ENCODE results near the gene WHAMM.

Gene WHAMM

DNA sequence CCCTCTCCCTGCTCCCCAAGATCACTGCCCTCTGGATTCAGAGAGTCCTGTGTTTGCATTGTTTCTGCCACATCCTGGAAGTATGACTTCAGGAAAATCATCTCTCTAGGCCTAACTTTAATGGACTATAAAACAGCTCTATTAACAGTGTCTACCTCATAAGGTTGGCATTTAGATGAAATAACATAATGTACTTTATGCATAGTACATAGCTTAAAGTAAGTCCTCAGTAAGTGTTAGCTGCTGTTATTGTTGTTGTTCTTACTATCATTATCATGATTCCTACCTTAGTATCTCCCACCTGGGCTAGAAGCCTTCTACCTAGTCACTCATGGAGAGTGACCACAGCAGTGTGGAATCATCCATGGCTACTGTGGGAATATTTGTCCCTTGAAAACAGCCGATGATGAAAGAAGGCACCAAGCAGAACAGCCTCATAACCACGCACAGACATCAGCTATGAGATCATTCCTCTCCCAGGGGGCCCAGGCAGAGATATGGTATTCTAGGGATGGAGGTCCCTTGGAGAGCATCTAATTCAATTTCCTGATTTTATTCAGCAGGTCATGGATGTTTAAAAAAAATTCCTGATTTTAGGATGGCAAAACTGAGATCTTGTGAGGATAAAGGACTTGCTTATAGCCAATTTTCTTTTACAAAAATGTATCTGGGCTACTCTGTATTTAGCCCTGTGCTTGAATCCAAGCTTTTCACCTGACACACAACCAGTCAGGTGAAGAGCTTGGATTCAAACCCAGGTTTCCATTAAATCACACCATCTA is 5.4 kb upstream of the WHAMM start (continued):
- TF ChIP-seq, protein P1, sequence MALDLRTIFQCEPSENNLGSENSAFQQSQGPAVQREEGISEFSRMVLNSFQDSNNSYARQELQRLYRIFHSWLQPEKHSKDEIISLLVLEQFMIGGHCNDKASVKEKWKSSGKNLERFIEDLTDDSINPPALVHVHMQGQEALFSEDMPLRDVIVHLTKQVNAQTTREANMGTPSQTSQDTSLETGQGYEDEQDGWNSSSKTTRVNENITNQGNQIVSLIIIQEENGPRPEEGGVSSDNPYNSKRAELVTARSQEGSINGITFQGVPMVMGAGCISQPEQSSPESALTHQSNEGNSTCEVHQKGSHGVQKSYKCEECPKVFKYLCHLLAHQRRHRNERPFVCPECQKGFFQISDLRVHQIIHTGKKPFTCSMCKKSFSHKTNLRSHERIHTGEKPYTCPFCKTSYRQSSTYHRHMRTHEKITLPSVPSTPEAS (tag by site-specific recombination; IDR thresholded peaks at IDR 0.05), result 0 out of 2 replicates have a peak, but pooled peaks have one; percentile 21
- TF ChIP-seq ZBTB48 (tag by site-specific recombination; IDR thresholded peaks at IDR 0.05) (peak; percentile 75), REPIN1 (tag by site-specific recombination; IDR thresholded peaks at IDR 0.05; ENCODE audit: low read depth) (no peak), ZNF292 (tag by site-specific recombination; IDR thresholded peaks at IDR 0.05; ENCODE audit: borderline replicate concordance, low read depth) (no peak), ZNF24 (tag by site-specific recombination; IDR thresholded peaks at IDR 0.05) (peak; percentile 41; the same call in 1 of the 2 replicates), ZNF629 (tag by site-specific recombination; IDR thresholded peaks at IDR 0.05) (peak; percentile 93), ZNF529 (tag by site-specific recombination; IDR thresholded peaks at IDR 0.05; ENCODE audit: insufficient replicate concordance) (no peak), ZBTB17 (tag by site-specific recombination; IDR thresholded peaks at IDR 0.05) (peak; percentile 64), ZNF48 (tag by site-specific recombination; IDR thresholded peaks at IDR 0.05) (no peak), ZNF335 (tag by site-specific recombination; conservative IDR thresholded peaks at IDR 0.05) (peak; percentile 95), SP3 (tag by site-specific recombination; IDR thresholded peaks at IDR 0.05) (no peak), OSR2 (tag by site-specific recombination; IDR thresholded peaks at IDR 0.05) (peak; percentile 61; the same call in 1 of the 2 replicates), ZFP37 (tag by site-specific recombination; IDR thresholded peaks at IDR 0.05) (no peak), ZBTB21 (tag by site-specific recombination; IDR thresholded peaks at IDR 0.05) (peak; percentile 89), ZNF664 (tag by site-specific recombination; IDR thresholded peaks at IDR 0.05) (peak; percentile 94), GLIS2 (tag by site-specific recombination; IDR thresholded peaks at IDR 0.05) (no peak), KLF8 (tag by site-specific recombination; IDR thresholded peaks at IDR 0.05) (0 out of 2 replicates have a peak, but pooled peaks have one; percentile 38), ZEB2 (tag by site-specific recombination; IDR thresholded peaks at IDR 0.05) (peak; percentile 86), ZNF660 (tag by site-specific recombination; IDR thresholded peaks at IDR 0.05) (peak; percentile 65), ZBTB20 (tag by site-specific recombination; IDR thresholded peaks at IDR 0.05) (0 out of 2 replicates have a peak, but pooled peaks have one; percentile 8), SP7 (tag by site-specific recombination; IDR thresholded peaks at IDR 0.05) (peak; percentile 25; the same call in 1 of the 2 replicates), TRIM28 (IDR thresholded peaks at IDR 0.05; ENCODE audit: borderline replicate concordance, low read length) (no peak)
- TF ChIP-seq, protein P2, sequence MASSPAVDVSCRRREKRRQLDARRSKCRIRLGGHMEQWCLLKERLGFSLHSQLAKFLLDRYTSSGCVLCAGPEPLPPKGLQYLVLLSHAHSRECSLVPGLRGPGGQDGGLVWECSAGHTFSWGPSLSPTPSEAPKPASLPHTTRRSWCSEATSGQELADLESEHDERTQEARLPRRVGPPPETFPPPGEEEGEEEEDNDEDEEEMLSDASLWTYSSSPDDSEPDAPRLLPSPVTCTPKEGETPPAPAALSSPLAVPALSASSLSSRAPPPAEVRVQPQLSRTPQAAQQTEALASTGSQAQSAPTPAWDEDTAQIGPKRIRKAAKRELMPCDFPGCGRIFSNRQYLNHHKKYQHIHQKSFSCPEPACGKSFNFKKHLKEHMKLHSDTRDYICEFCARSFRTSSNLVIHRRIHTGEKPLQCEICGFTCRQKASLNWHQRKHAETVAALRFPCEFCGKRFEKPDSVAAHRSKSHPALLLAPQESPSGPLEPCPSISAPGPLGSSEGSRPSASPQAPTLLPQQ (tag by site-specific recombination; IDR thresholded peaks at IDR 0.05), result peak; percentile 55
- TF ChIP-seq, protein P3, sequence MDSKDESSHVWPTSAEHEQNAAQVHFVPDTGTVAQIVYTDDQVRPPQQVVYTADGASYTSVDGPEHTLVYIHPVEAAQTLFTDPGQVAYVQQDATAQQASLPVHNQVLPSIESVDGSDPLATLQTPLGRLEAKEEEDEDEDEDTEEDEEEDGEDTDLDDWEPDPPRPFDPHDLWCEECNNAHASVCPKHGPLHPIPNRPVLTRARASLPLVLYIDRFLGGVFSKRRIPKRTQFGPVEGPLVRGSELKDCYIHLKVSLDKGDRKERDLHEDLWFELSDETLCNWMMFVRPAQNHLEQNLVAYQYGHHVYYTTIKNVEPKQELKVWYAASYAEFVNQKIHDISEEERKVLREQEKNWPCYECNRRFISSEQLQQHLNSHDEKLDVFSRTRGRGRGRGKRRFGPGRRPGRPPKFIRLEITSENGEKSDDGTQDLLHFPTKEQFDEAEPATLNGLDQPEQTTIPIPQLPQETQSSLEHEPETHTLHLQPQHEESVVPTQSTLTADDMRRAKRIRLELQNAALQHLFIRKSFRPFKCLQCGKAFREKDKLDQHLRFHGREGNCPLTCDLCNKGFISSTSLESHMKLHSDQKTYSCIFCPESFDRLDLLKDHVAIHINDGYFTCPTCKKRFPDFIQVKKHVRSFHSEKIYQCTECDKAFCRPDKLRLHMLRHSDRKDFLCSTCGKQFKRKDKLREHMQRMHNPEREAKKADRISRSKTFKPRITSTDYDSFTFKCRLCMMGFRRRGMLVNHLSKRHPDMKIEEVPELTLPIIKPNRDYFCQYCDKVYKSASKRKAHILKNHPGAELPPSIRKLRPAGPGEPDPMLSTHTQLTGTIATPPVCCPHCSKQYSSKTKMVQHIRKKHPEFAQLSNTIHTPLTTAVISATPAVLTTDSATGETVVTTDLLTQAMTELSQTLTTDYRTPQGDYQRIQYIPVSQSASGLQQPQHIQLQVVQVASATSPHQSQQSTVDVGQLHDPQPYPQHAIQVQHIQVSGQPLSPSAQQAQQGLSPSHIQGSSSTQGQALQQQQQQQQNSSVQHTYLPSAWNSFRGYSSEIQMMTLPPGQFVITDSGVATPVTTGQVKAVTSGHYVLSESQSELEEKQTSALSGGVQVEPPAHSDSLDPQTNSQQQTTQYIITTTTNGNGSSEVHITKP (tag by site-specific recombination; IDR thresholded peaks at IDR 0.05), result peak; percentile 64
- TF ChIP-seq, protein P4, sequence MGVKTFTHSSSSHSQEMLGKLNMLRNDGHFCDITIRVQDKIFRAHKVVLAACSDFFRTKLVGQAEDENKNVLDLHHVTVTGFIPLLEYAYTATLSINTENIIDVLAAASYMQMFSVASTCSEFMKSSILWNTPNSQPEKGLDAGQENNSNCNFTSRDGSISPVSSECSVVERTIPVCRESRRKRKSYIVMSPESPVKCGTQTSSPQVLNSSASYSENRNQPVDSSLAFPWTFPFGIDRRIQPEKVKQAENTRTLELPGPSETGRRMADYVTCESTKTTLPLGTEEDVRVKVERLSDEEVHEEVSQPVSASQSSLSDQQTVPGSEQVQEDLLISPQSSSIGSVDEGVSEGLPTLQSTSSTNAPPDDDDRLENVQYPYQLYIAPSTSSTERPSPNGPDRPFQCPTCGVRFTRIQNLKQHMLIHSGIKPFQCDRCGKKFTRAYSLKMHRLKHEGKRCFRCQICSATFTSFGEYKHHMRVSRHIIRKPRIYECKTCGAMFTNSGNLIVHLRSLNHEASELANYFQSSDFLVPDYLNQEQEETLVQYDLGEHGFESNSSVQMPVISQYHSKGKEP (tag by site-specific recombination; IDR thresholded peaks at IDR 0.05), result no peak
- TF ChIP-seq, protein P5, sequence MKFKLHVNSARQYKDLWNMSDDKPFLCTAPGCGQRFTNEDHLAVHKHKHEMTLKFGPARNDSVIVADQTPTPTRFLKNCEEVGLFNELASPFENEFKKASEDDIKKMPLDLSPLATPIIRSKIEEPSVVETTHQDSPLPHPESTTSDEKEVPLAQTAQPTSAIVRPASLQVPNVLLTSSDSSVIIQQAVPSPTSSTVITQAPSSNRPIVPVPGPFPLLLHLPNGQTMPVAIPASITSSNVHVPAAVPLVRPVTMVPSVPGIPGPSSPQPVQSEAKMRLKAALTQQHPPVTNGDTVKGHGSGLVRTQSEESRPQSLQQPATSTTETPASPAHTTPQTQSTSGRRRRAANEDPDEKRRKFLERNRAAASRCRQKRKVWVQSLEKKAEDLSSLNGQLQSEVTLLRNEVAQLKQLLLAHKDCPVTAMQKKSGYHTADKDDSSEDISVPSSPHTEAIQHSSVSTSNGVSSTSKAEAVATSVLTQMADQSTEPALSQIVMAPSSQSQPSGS (tag by site-specific recombination; IDR thresholded peaks at IDR 0.05; ENCODE audit: low read depth), result peak; percentile 46; the same call in 1 of the 2 replicates
- TF ChIP-seq, protein P6, sequence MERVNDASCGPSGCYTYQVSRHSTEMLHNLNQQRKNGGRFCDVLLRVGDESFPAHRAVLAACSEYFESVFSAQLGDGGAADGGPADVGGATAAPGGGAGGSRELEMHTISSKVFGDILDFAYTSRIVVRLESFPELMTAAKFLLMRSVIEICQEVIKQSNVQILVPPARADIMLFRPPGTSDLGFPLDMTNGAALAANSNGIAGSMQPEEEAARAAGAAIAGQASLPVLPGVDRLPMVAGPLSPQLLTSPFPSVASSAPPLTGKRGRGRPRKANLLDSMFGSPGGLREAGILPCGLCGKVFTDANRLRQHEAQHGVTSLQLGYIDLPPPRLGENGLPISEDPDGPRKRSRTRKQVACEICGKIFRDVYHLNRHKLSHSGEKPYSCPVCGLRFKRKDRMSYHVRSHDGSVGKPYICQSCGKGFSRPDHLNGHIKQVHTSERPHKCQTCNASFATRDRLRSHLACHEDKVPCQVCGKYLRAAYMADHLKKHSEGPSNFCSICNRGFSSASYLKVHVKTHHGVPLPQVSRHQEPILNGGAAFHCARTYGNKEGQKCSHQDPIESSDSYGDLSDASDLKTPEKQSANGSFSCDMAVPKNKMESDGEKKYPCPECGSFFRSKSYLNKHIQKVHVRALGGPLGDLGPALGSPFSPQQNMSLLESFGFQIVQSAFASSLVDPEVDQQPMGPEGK (tag by site-specific recombination; IDR thresholded peaks at IDR 0.05), result 0 out of 2 replicates have a peak, but pooled peaks have one; percentile 34
- TF ChIP-seq, protein P7, sequence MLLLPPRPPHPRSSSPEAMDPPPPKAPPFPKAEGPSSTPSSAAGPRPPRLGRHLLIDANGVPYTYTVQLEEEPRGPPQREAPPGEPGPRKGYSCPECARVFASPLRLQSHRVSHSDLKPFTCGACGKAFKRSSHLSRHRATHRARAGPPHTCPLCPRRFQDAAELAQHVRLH (tag by site-specific recombination; IDR thresholded peaks at IDR 0.05), result no peak

Measured in HEK293 (cell line).